M059J (cell line): ENCODE measurements around the gene SLC23A2. TPM values are rescaled to one million over a fixed set of nuclear protein-coding genes. Genes with fewer than 3 reads are reported as not detected.
A peak's percentile ranks its signal among the peaks of the same experiment; 100 is the strongest.
"Not testable (repeated sequence)": the region's sequence is repeated elsewhere in the genome, so short reads cannot be mapped to it uniquely, and the experiment has no call there.

Experiments used
- DNase-seq: peaks from one replicate; pipeline ENCODE4 v3.0.0-alpha.2; 2012; ENCODE audit warnings: low read depth
- total RNA-seq: library from RNA; depleted of rRNA; stranded (reverse); fragments of >200 nt; shearing (Covaris generic); gene quantifications from 2 replicates; pipeline ENCODE4 v1.2.3, GENCODE V29; 2014

The SLC23A2 gene
- total RNA-seq, 1 experiment from 2014 or later: 19.7 TPM

DNA sequence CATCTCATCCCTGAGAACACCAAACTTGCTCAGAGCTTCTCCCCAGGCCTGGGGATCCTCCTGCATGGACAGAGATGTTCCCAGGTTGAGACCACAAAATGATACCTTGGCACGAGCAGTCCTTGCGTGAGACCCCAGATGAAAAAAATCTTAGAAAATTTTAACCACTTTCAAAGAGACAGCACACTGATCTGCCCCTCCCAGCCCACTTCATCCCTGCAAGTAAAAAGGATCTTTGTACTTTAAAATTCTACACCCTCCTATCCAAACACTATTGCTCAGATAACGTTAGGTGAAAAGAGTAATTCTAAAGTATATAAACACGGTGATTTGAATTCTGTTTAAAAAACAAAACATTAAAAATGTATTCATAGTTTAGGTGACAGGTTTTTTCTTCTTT, 98.5 kb downstream of the SLC23A2 start:
- DNase-seq: no peak

DNA sequence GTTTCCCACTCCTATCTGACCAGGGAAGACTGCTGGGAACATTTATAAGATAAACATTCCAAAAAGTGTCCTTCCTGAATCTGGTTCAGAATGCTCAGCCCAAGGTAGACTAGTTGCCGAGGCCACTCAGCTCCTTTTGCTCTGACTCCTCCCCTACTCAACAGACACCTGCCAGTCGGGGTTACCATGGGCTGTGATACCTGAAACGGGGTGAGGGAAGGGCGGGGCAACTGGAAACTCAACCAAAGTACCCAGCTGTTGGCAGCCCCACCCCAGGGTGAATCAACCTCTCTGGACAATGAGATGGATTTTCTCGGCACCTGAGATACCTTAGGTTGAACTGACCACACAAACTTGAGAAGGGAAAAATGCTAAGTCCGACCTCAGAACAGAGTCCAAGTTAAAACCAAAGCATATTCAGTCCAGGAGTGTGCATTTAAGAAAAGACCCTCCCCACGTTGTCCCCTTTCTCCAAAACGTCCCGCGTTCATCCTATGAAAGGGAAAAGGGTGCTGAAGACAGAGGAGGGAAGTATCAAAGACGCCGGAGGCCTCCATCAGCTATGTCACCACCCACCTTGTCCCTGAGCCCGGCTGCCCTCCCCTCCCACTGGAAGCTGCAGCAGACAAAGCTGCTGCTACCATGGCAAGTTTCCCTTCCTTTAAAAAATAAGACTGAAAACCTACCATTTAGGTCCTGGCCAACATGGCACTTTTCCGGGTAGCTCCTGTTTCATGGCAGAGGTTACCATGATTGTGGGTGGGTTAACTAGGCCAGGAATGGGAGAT, 100.1 kb downstream of the SLC23A2 start:
- DNase-seq: no peak

DNA sequence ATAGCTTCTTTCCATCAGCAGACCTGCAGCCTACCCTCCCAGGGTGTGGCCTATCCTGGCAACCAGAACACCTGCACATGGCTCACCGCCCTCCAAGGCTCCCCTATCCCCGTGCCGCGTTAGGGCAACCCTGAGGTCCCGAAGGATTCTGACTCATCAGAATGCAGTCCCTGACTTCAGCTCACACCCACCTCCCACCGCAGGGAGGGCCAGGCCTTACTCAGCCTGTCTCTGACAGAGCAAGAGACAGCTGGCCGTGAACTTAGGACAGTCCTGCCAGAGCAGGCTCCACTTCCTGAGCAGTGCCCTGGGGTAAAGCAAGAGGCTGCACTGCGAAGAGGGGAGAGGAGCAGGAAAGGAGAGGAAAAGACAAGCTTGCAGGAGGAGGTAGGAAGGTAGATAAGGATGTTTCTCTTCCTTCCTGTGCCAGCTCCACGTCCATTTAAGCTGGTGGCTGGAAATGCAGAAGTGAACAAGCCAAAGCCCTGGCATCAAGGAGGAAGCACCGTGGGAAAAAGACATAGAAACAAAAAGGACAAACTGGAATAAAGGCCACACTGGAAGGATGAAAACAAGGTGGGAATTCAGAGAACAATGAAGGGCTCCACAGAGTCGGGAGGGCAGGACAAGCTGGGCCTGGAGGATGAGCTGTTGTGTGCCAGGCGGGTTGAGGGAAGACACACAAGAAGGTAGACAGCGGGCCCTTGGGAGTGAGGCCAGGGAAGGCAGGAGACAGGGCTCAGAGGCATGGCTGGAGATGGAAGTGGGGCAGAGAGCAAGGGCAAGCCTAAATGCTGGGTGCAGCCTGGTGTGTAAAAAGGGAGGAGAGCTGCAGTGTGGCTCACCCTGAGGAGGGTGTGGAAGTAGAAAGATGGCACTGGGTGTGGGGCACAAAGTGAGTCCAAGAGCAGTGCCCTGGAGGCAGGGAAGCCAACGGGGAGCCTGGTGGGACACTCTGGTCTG, 102.7 kb downstream of the SLC23A2 start:
- DNase-seq: peak; percentile 85

DNA sequence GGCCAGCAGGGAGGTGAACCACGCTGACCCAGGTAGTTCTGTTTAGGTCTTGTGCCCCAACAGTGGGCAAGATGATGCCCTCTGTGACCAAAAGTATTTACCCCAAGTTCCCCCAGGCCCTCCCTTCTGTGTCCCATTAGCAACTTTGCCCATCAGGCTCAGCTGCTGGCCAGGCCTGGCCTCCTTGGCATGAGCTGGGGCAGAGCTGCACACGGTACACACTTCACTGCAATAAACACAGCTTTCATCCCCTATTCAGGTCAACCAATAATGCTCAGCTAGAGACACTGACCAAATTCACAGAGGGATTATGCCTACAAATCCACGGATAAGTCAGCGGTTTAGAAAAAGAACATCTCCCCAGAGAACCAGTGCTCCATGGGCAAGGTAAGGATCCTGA, 103.7 kb downstream of the SLC23A2 start:
- DNase-seq: no peak

DNA sequence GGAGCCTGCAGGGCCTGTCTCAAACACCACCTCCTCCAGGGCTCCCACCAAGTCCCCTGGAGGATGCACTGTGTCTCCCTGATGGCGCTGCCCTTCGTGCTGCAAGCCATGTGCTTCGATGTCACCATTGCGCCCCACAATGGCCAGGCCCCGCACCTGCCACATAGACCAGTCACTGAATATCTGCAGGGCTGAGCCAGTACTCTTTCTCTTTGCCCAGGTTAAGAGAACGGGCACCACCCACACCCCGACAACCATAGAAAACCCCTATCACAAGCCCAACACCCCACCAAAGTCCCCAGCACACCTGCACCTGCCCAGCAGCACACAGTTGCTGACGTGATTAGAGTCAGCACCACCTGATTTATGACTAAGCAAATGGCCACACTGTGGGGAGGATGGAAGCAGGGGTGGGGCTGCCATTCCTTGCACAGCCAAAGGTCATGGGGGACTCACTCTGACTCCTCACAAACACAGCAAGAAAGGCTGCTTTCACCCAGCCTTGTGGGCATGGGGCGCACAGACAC, 104.3 kb downstream of the SLC23A2 start:
- DNase-seq: peak; percentile 8

DNA sequence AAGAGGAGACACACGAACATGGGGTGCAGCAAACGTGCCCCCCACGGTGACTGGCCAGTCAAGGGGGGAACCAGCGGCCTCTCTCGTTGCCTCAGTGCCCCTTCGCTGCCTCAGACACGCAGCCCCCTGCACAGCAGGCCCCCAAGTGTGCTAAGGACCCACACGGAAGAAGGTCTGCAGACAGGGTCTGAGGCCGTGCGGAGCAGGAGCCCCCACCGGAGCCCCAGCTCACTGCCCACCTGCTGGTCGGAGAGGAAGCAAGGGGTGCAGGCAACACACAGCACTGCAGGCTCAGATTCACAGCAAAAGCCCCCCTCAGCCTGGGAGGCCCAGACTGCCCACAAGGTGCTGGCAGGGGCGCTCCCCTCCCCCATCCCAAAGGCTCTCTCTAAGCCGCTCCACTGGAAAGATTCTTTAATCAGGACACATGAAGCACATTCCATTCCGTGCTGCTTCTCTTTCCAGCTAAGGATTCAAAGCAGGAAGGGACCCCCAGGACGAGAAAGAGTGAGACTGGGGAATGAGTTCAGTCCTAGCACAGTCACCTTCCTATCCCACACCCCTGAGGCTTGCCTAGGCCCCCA, 105.1 kb downstream of the SLC23A2 start:
- DNase-seq: no peak

DNA sequence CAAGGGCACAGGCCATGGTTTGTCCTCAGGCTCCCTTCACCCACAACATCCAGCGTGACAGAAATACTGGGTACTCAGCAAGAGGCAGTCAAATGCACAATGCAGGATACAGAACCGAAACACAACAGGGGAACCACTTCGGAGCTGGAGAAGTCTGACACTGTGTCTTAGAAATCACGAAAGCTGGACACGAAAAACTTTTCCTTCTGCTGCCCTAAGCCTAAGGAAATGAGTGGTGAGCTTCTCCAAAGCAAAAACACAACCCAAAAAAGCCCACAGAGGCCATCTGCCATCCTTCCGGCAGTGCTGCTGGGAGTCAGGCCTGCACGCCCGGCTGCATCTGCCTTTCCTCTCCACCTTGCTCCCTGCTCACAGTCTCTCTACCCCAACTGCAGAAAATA, 106.3 kb downstream of the SLC23A2 start:
- DNase-seq: no peak

DNA sequence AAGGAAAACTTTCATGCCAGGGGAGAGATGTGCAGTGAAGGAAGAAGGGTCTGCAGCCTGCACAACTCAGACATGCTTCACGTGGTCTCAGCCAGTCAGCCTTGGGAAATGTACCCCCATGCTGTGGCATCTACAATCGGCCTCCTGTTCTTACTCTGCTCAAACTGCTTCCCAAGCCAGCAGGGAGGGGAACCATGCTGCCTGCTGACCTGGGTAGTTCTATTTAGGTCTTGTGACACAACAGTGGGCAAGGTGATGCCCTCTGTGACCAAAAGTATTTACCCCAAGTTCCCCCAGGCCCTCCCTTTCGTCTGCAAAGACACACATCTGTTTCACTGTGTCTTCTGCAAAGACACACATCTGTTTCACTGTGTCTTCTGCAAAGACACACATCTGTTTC, 106.9 kb downstream of the SLC23A2 start:
- DNase-seq: no peak

DNA sequence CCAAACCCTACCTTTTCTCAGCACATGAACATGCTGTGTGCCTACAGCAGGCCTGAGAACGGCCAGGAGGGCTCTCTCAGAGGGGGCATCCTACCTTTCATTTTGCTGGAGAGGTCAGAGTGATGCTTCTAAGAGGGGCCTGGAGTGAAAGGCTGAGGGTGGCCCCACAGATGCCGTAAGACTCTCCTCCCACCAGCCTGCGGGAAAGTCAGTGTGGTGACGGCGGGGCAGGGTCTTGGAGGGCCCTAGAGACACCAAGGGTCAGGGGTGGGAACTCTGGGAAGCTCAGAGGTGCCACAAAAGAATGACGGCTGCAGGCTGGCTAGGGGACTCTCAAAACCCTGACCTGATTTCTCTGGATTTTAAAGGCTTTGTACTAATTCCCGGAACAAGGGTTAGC, 107.6 kb downstream of the SLC23A2 start:
- no peak for DNase-seq

DNA sequence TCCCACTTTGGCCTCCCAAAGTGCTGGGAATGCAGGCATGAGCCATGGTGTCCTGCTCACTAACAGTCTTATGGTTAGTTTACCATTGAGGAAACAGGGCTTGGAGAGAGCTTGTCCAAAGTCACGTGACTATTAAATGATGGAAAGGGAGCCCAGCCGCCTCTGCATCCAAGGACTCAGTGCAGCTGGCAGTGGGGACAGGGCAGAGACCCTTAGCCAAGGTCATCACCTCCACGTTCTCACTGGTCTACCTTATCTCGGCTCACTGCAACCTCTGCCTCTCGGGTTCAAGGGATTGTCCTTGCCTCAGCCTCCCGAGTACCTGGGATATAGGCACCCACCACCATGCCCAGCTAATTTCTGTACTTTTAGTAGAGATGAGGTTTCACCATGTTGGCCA, 109.3 kb downstream of the SLC23A2 start:
- no peak for DNase-seq

DNA sequence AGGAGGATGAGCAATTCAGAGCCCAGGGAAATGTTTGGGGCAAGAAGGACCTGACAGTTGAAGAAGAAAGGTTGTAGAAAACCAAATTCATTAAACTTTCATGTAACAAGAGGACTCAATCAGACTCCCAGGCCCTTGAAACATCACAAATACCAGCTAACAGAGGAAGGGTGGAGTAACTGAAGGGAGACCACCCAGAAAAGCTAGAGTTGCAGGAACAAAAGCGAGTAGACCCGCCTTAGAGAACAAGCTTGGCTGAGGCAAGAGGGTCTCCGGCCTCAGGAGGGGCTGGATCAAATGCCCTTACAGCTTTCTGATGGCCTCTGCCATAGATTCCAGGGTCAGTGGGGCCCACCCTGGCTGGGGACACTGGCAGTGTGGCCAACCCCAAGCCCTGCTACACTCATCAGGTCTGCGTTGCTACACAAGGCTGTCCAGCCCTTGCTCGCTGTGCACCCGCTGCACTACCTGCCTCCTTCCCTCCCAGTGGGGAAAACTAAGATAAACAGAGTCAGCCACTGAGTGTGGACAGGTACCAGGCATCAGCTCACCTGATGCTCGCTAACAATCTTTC, 110.0 kb downstream of the SLC23A2 start:
- no peak for DNase-seq

DNA sequence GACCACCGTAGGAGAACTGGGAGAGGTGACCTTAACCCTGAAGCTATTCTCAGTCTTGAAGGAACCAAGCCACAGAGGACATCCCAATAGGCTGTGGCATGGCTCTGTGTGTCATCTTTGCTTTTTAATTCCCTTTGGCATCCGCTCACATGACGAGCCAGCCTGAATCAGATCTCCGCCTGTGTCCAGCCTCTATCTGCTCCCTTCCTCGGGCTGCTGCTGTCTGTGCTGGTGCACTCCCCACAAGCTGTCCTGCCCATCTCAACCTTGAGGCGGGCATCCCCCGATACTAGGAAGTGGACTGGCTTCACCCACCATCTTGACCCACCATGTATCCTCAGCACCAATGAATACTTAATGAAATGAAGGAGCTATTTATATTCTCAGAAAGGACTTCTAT, 111.9 kb downstream of the SLC23A2 start:
- no peak for DNase-seq

DNA sequence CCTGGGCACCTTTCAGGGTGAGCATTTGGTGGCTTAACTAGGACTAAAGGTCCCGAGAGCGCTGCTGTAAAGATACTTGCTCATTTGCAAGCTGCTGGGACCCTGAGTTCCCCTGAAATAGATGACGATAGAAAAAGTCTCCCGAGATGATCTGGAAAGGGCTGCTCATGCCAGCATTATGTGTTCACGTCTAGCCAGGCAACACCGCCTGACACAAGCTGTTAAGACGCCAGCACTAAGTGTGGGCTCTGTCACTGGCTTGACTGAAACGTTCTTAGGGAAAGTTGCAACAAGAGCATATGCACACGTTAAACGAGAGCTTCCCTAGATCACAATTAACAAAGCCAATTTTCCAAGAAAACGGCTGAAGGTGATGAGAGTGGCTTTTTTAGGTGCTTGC, 113.7 kb downstream of the SLC23A2 start:
- no peak for DNase-seq

DNA sequence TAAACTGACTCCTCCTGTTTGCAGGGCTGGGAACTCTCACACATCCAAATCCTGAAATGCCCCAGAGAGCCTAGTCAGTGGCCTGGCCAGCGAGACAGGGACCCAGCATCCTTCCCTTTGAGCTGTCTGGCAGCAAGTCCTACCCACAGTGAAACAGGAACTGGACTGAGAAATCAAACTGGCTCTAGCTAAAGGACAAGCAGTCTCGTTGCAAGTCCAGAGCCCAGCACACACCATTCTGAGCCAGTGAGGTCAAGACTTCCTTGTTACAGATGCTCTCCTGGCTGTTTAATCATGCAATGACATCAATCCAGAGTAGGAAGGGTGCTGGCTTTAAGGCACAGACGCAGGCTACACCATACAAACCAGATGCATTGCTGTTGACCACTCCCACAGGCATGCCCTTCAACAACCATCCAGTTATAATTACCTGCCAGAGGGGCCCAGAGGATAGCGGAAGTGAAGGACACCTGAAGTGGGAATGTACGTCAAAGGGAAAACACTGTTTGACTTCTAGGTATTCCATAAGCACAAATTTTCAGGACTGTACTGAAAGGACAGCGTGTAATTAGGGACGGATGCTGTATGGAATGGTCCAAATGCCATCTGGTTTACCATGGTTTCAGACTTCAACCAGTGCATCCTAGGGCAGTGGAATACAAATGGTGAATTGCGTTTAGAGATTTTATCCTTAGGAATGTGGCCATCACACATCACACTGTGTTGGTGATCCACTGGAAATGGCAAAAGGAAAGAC, 114.4 kb downstream of the SLC23A2 start:
- DNase-seq: no peak

DNA sequence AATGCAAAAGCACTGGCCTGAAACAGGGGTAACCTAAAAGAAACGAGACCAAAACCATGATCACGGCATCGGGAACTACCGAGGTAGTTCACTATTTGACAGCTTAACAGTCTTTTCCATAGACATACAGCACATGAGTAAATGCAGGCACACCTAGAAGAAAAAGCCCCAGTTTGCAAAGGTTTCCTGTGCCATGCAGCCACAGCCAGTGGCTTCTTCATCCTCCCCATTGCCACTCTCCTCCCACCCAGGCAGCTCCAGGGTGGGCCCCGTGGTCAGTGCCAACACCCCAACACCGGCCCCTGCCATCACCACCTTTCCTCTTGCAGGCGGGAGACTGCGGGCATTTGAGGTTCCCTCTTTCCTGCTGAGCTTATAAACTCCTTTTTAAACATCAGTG, 115.4 kb downstream of the SLC23A2 start:
- DNase-seq: no peak

DNA sequence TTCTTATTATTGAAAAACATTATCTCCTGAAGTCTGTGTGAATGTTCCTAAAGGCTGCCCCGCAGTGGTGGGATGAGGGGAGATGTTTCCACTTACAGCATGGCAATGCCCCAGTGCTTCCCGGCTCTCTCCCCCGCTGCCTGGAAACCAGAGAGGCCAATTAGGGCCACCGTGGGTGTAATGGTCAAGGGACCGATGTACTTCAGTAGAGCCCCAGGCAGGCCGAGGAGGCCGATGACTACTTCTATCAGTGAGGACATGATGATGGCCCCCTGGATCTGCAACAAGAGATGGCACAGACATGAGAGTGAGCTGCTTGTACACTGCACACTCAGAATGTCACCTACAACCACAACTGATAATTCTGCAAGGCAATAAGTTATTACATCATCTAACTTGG, 117.8 kb downstream of the SLC23A2 start:
- DNase-seq: no peak

DNA sequence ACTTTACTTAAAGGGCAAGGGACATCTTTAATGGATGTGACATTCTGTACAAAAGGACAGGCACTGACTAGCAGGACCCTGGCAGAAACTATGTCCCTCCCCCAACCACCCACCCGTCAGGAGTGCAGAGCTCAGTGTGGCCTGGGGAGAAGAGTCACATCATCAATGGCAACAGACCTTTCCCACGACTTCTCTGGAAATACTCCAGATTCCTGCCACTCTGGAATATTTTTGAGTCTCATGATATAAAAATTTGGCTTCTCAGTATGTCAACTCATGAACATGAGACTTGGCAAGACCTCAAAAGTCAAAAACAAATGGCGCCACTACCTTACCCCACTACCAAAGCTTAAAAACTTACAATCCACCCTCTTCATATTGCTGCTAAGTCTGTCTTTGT, 118.3 kb downstream of the SLC23A2 start:
- no peak for DNase-seq

DNA sequence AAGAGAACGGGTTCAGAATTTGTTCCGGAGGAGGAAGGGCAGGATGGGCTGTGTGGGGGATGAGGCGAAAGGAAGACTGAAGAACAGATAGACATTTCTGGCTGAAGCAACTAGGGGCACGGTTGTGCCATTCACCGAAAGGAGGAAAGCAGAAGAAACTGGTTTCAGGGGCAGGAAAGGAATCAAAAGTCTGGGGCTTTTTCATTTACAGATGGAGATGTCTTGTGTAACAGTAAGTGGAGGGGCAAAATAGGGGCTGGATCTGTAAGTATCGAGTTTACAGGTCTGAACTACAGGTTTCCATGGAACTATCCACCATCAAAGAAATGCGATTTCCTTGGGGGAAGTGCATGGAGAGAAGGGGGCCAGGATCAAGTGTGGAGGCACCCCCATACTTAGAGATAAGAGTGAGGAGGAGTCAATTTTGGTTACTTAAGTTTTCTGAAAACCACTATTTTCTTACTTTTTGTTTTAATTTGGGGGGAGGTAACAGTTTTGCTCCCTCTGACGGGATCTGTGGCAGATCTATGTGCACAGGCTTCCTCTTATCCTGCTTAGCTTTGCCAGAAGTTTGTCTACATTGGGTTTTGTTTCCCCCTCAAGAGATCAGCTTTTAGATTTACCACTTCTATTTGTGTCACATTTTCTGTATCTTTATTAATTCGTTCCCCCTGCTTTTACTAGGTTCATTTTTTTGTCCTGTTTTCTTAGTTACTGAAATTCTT, 120.1 kb downstream of the SLC23A2 start:
- no peak for DNase-seq

DNA sequence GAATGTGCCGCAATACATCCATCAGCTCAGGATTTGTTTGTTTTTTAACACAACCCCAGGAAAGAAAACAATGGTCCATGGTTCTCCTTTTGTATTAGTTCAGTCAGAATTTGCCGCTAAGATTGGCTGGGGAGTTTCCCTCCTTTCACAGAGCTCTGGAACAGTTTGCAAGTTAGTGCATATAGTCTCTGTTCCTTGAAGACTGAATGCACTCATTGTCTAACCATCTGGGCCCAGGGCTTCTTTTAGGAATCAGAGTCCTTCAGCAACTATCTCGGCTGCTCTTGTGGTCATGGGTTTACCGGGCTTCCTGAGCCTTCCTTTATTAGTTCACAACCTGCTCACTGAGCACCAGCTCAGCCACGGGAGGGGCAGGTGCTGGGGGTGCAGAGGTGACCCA, 121.3 kb downstream of the SLC23A2 start:
- DNase-seq: no peak

DNA sequence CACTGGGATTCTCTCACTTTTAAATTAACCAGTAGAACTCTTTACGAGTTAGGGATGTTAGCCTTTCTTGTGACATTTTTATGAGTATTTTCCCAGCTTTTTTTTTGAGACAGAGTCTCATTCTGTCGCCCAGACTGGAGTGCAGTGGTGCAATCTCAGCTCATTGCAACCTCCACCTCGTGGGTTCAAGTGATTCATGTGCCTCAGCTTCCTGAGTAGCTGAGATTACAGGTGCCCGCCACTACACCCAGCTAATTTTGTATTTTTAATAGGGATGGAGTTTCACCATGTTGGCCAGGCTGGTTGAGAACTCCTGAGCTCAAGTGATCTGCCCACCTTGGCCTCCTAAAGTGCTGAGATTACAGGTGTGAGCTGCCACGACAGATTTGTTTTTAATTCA, 123.2 kb downstream of the SLC23A2 start:
- DNase-seq: not testable (repeated sequence)

DNA sequence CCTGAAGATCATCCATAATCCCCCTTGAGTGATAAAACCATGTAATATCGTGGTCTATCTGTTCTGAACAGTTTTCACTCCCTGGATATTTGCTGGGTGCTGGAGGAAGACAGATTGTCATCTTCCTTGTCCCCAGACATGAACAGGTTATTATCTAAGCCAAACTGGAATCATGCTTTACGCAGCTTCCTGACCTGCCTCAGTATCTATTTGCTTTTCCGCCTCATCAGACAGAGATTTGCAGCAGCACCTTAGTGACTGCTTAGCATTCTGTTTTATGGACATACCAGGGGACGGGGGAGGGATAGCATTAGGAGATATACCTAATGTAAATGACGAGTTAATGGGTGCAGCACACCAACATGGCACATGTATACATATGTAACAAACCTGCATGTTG, 124.6 kb downstream of the SLC23A2 start:
- DNase-seq: no peak
